ENCODE data around the gene MSRB2.

Gene MSRB2

GRCh38 chr10:23080262-23080661 is 15.1 kb upstream of the MSRB2 start:
- no peak for ATAC-seq
- no peak for TF ChIP-seq TCF4 (CRISPR knock-in tag; IDR thresholded peaks at IDR 0.05; ENCODE audit: borderline replicate concordance)
- no peak for TF ChIP-seq TOX (CRISPR knock-in tag; IDR thresholded peaks at IDR 0.05; ENCODE audit: borderline replicate concordance)
- TF ChIP-seq TSHZ2 (CRISPR knock-in tag; IDR thresholded peaks at IDR 0.05) = no peak
- TF ChIP-seq ZNF70 (CRISPR knock-in tag; IDR thresholded peaks at IDR 0.05) = no peak
- TF ChIP-seq CSDC2 (CRISPR knock-in tag; IDR thresholded peaks at IDR 0.05) = no peak
- no peak for TF ChIP-seq ISL1 (CRISPR knock-in tag; IDR thresholded peaks at IDR 0.05)
- TF ChIP-seq ZNF565 (CRISPR knock-in tag; conservative IDR thresholded peaks at IDR 0.05; ENCODE audit: low read depth) = no peak
- no peak for TF ChIP-seq BACH2 (CRISPR knock-in tag; IDR thresholded peaks at IDR 0.05; ENCODE audit: borderline replicate concordance)
- no peak for TF ChIP-seq ZNF8 (CRISPR knock-in tag; IDR thresholded peaks at IDR 0.05)
- no peak for TF ChIP-seq PATZ1 (CRISPR knock-in tag; IDR thresholded peaks at IDR 0.05; ENCODE audit: borderline replicate concordance)
- no peak for TF ChIP-seq ZFP30 (CRISPR knock-in tag; IDR thresholded peaks at IDR 0.05)
- TF ChIP-seq ARNTL (CRISPR knock-in tag; IDR thresholded peaks at IDR 0.05; ENCODE audit: borderline replicate concordance, low read depth) = no peak
- no peak for TF ChIP-seq RARB (CRISPR knock-in tag; IDR thresholded peaks at IDR 0.05)
- no peak for TF ChIP-seq CREB5 (CRISPR knock-in tag; IDR thresholded peaks at IDR 0.05; ENCODE audit: low read depth)
- no peak for TF ChIP-seq GLIS3 (CRISPR knock-in tag; IDR thresholded peaks at IDR 0.05)

GRCh38 chr10:23081221-23081750 is 14.1 kb upstream of the MSRB2 start:
- ATAC-seq = peak; percentile 57

More at GRCh38 chr10:23081221-23081750, 14.1 kb upstream of the MSRB2 start:
- TF ChIP-seq TCF4 (CRISPR knock-in tag; IDR thresholded peaks at IDR 0.05; ENCODE audit: borderline replicate concordance) (peak; percentile 53; the same call in 1 of the 2 replicates), GLIS3 (CRISPR knock-in tag; IDR thresholded peaks at IDR 0.05) (no peak), ZNF565 (CRISPR knock-in tag; conservative IDR thresholded peaks at IDR 0.05; ENCODE audit: low read depth) (no peak), SNAI2 (CRISPR knock-in tag; IDR thresholded peaks at IDR 0.05) (no peak), RARB (CRISPR knock-in tag; IDR thresholded peaks at IDR 0.05) (no peak), ARNTL (CRISPR knock-in tag; IDR thresholded peaks at IDR 0.05; ENCODE audit: borderline replicate concordance, low read depth) (no peak), TOX (CRISPR knock-in tag; IDR thresholded peaks at IDR 0.05; ENCODE audit: borderline replicate concordance) (no peak), ESRRG (CRISPR knock-in tag; IDR thresholded peaks at IDR 0.05) (no peak), ZNF70 (CRISPR knock-in tag; IDR thresholded peaks at IDR 0.05) (no peak), ZFP30 (CRISPR knock-in tag; IDR thresholded peaks at IDR 0.05) (no peak), BACH2 (CRISPR knock-in tag; IDR thresholded peaks at IDR 0.05; ENCODE audit: borderline replicate concordance) (no peak), TSHZ2 (CRISPR knock-in tag; IDR thresholded peaks at IDR 0.05) (peak; percentile 79; the same call in 1 of the 2 replicates), ZC3H10 (CRISPR knock-in tag; IDR thresholded peaks at IDR 0.05) (no peak), PATZ1 (CRISPR knock-in tag; IDR thresholded peaks at IDR 0.05; ENCODE audit: borderline replicate concordance) (no peak), ZFP3 (CRISPR knock-in tag; IDR thresholded peaks at IDR 0.05) (0 out of 2 replicates have a peak, but pooled peaks have one; percentile 48), CSRNP3 (CRISPR knock-in tag; IDR thresholded peaks at IDR 0.05) (no peak), ISL1 (CRISPR knock-in tag; IDR thresholded peaks at IDR 0.05) (peak; percentile 63)

All from SK-N-SH treated with all-trans-retinoic acid at 6 μM for 48 hours (cell line).